ENCODE results near the gene KLHL8.

- TF ChIP-seq CTCF (IDR thresholded peaks at IDR 0.05 in 2 of 3, conservative IDR thresholded peaks at IDR 0.05 in 1 of 3; ENCODE audit: borderline replicate concordance in 1 of 3, insufficient read depth in 1 of 3, low read depth in 2 of 3, low read length in 2 of 3) = no peak
- no peak for TF ChIP-seq REST (IDR thresholded peaks at IDR 0.05; ENCODE audit: low read depth)
Observed at GRCh38 chr4:87235020-87235671, 14.7 kb upstream of the KLHL8 start.

Data from HCT116 (cell line).